HCT116 (cell line): Measurements from ENCODE around the gene FAM53B. TPM values are rescaled to one million over a fixed set of nuclear protein-coding genes. Genes with fewer than 3 reads are reported as not detected.

Experiments used
- ATAC-seq: fragments of 200-7000 bp; cut with Tn5 transposase; 2 replicates; pipeline ENCODE4 v1.9.1; 2020; ENCODE audit warnings: mild to moderate bottlenecking, moderate library complexity
- BruUV-seq: library from RNA; stranded (reverse); fragments of 400-500 nt; replicated peaks from 2 replicates; lab custom pipeline; 2021; lab: Mats Ljungman, UMichigan
- CTCF ChIA-PET: fragments of 300-600 bp; sonication (Branson Sonifier 250); formaldehyde crosslinking; loops from one replicate; lab custom pipeline; 2021; ENCODE audit warnings: antibody characterized with exemption; lab: Charles Lee
- POLR2A ChIA-PET: fragments of 300-600, 350-600 bp; sonication (Branson Sonifier 250); formaldehyde crosslinking; loops from one replicate; lab custom pipeline; 2021; ENCODE audit warnings: antibody characterized with exemption; lab: Charles Lee
- RAD21 ChIA-PET, 2 experiments: fragments of 300-600 bp; sonication (Branson Sonifier 250); formaldehyde crosslinking; loops; one replicate each; lab custom pipeline; 2023; ENCODE audit warnings: low total read pairs in 2 of 2; ENCODE audit not compliant: uncharacterized antibody in 2 of 2, unreplicated experiment in 2 of 2, low non-redundant PET in 1 of 2; lab: Charles Lee
- DNase-seq: peaks from one replicate; pipeline ENCODE4 v3.0.0-alpha.2; 2010; ENCODE audit warnings: low read depth, low spot score
- H2AFZ ChIP-seq: fragments of 200-600 bp; shearing (Covaris generic), sonication (generic); 2 replicates; pipeline ENCODE4 v1.6.1; 2017; ENCODE audit warnings: low read depth, mixed run types, mixed read lengths, antibody characterized with exemption, low read length; ENCODE audit not compliant: poor library complexity, severe bottlenecking
- H3K27ac ChIP-seq: 2 replicates; pipeline ENCODE4 v1.5.1; 2012; ENCODE audit warnings: low read depth, low read length
- H3K27me3 ChIP-seq: fragments of 200-600 bp; sonication (generic); 2 replicates; pipeline ENCODE4 v1.6.1; 2016; ENCODE audit warnings: mixed run types, low read length, mixed read lengths; ENCODE audit not compliant: insufficient read depth
- H3K36me3 ChIP-seq, 2 experiments: fragments of 200-500 bp in 1 of 2; fragments of 200-600 bp in 1 of 2; sonication (Bioruptor generic) in 1 of 2; sonication (generic) in 1 of 2; 2 replicates each; pipeline versions ENCODE4 v1.5.1 to v1.6.1; 2014 to 2016; ENCODE audit warnings: low read length in 2 of 2, inconsistent platforms in 1 of 2, mixed read lengths in 1 of 2, mixed run types in 1 of 2; ENCODE audit not compliant: insufficient read depth in 2 of 2, control insufficient read depth in 1 of 2
- H3K4me1 ChIP-seq, 2 experiments: fragments of 200-600 bp in 1 of 2; sonication (generic) in 1 of 2; 2 replicates each; pipeline versions ENCODE4 v1.5.1 to v1.6.1; 2012 to 2017; ENCODE audit warnings: low read length in 2 of 2, inconsistent platforms in 1 of 2, mild to moderate bottlenecking in 1 of 2, mixed read lengths in 1 of 2, mixed run types in 1 of 2, moderate library complexity in 1 of 2; ENCODE audit not compliant: insufficient read depth in 2 of 2, control insufficient read depth in 1 of 2
- H3K4me2 ChIP-seq: fragments of 200-600 bp; sonication (generic); 2 replicates; pipeline ENCODE4 v1.6.1; 2017; ENCODE audit warnings: mixed run types, low read length, mixed read lengths
- H3K4me3 ChIP-seq, 2 experiments: fragments of 200-600 bp in 1 of 2; sonication (generic) in 1 of 2; replicated peaks in 1 of 2; 2 replicates each; pipeline ENCODE4 v1.5.1; 2011 to 2016; ENCODE audit warnings: low read length in 2 of 2, control low read depth in 1 of 2, low read depth in 1 of 2, mild to moderate bottlenecking in 1 of 2, mixed read lengths in 1 of 2, mixed run types in 1 of 2
- H3K79me2 ChIP-seq: fragments of 200-600 bp; sonication (generic); 2 replicates; pipeline ENCODE4 v1.6.1; 2017; ENCODE audit warnings: mild to moderate bottlenecking, mixed run types, low read length, moderate library complexity, mixed read lengths; ENCODE audit not compliant: insufficient read depth
- H3K9ac ChIP-seq: fragments of 200-600 bp; sonication (generic); 2 replicates; pipeline ENCODE4 v1.6.1; 2016; ENCODE audit warnings: low read length, mixed read lengths
- H3K9me2 ChIP-seq: fragments of 200-600 bp; sonication (generic), shearing (Covaris generic); 2 replicates; pipeline ENCODE4 v1.6.1; 2017; ENCODE audit warnings: mixed run types, mild to moderate bottlenecking, moderate library complexity; ENCODE audit not compliant: insufficient read depth
- H3K9me3 ChIP-seq, 2 experiments: fragments of 200-500 bp in 1 of 2; fragments of 200-600 bp in 1 of 2; sonication (Bioruptor generic) in 1 of 2; sonication (generic) in 1 of 2; 2 replicates each; pipeline ENCODE4 v1.6.1; 2014 to 2017; ENCODE audit warnings: low read length in 2 of 2, mixed read lengths in 2 of 2, inconsistent platforms in 1 of 2, low read depth in 1 of 2, mild to moderate bottlenecking in 1 of 2, mixed run types in 1 of 2, moderate library complexity in 1 of 2; ENCODE audit not compliant: control insufficient read depth in 1 of 2, insufficient read depth in 1 of 2
- H4K20me1 ChIP-seq: fragments of 200-600 bp; sonication (generic), shearing (Covaris generic); 2 replicates; pipeline ENCODE4 v1.6.1; 2017; ENCODE audit warnings: mixed run types, mild to moderate bottlenecking, moderate library complexity; ENCODE audit not compliant: insufficient read depth
- CEBPB ChIP-seq: IDR thresholded peaks from 2 replicates; pipeline ENCODE4 v1.6.1; 2012; ENCODE audit warnings: low read depth
- EGR1 ChIP-seq: IDR thresholded peaks from 2 replicates; pipeline ENCODE4 v1.6.1; 2012; ENCODE audit warnings: low read depth
- ELF1 ChIP-seq: IDR thresholded peaks from 2 replicates; pipeline ENCODE4 v1.6.1; 2012; ENCODE audit warnings: low read depth, borderline replicate concordance
- EZH2 ChIP-seq: fragments of 200-600 bp; sonication (generic); IDR thresholded peaks from 2 replicates; pipeline ENCODE4 v1.6.1; 2017; ENCODE audit warnings: antibody characterized with exemption, mixed run types
- EZH2phosphoT487 ChIP-seq: fragments of 200-600 bp; IDR thresholded peaks from 2 replicates; pipeline ENCODE4 v1.6.1; 2018; ENCODE audit warnings: antibody characterized with exemption, borderline replicate concordance
- JUND ChIP-seq: IDR thresholded peaks from 2 replicates; pipeline ENCODE4 v1.6.1; 2012
- SIN3A ChIP-seq: IDR thresholded peaks from 2 replicates; pipeline ENCODE4 v1.6.1; 2012; ENCODE audit warnings: low read depth
- ZFX ChIP-seq: fragments of 450-650 bp; IDR thresholded peaks from 2 replicates; pipeline ENCODE4 v1.6.1; 2017
- intact Hi-C: fragments of 100-400 bp; cut with micrococcal nuclease; formaldehyde crosslinking; loops from 2 replicates; pipeline ENCODE4 v1.10.0; 2022
- total RNA-seq: library from RNA; stranded (reverse); gene quantifications from one replicate; pipeline ENCODE4 v1.2.1, GENCODE V29; 2021; ENCODE audit not compliant: unreplicated experiment
- TF ChIP-seq, protein P1 (sequence below): IDR thresholded peaks from 2 replicates; pipeline ENCODE4 v1.6.1; 2012
- TF ChIP-seq, protein P2 (sequence below): IDR thresholded peaks from 2 replicates; pipeline ENCODE4 v1.6.1; 2011; ENCODE audit warnings: mild to moderate bottlenecking, low read length, moderate library complexity; ENCODE audit not compliant: insufficient replicate concordance; ENCODE audit errors: extremely low read depth

Gene FAM53B
- total RNA-seq, 1 experiment from 2014 or later, result 19.6 TPM

DNA sequence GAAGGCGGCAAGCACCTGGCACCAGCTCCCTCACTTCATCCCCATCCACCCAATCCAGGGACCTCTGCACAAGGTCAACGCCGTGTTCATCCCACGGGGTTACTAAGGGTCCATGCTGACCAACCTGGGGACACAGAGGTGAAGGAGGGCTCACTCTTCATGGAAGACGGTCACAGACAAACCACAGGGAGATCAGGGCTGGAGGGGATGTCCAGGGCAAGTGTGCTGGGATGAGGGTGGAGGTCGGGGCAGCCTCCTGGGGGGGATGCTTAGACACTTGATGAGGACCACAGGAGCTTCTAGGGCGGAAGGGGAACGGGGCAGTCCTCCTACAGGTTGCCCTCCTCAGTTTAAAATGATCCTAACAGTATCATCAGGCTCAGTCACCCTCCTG, 46.7 kb downstream of the FAM53B start:
- no peak for ATAC-seq
- no peak for DNase-seq

More for the DNA sequence above, 46.7 kb downstream of the FAM53B start:
- peaks cover 0 to 3% of the 10 kb centered on the region in 2 experiments; a peak in 2 of 4 replicates for H3K36me3 ChIP-seq
- no peak overlapping the region for H3K4me2 ChIP-seq
- H3K79me2 ChIP-seq, result no peaks in the 10 kb centered on the region
- BruUV-seq, result no TSS peak
- H4K20me1 ChIP-seq, result no peaks in the 10 kb centered on the region
- H3K4me3 ChIP-seq, result no peak overlapping the region
- H3K4me1 ChIP-seq, result no peaks in the 10 kb centered on the region
- intact Hi-C loops, result no loop called here
- RAD21 ChIA-PET, result no interaction called here
- CTCF ChIA-PET, result no interaction called here
- H3K27ac ChIP-seq, result no peak overlapping the region
- no peaks in the 10 kb centered on the region for H3K9me2 ChIP-seq
- H3K27me3 ChIP-seq, result no peaks in the 10 kb centered on the region
- H3K9me3 ChIP-seq, result no peaks in the 10 kb centered on the region
- POLR2A ChIA-PET, result no interaction called here
- TF ChIP-seq, protein P1, sequence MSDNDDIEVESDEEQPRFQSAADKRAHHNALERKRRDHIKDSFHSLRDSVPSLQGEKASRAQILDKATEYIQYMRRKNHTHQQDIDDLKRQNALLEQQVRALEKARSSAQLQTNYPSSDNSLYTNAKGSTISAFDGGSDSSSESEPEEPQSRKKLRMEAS, result no peak
- TF ChIP-seq ELF1, result no peak
- TF ChIP-seq EZH2phosphoT487, result no peak
- TF ChIP-seq, protein P2, sequence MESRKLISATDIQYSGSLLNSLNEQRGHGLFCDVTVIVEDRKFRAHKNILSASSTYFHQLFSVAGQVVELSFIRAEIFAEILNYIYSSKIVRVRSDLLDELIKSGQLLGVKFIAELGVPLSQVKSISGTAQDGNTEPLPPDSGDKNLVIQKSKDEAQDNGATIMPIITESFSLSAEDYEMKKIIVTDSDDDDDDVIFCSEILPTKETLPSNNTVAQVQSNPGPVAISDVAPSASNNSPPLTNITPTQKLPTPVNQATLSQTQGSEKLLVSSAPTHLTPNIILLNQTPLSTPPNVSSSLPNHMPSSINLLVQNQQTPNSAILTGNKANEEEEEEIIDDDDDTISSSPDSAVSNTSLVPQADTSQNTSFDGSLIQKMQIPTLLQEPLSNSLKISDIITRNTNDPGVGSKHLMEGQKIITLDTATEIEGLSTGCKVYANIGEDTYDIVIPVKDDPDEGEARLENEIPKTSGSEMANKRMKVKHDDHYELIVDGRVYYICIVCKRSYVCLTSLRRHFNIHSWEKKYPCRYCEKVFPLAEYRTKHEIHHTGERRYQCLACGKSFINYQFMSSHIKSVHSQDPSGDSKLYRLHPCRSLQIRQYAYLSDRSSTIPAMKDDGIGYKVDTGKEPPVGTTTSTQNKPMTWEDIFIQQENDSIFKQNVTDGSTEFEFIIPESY, result no peak
- no peak for TF ChIP-seq EZH2
- no peak for TF ChIP-seq EGR1
- TF ChIP-seq JUND, result no peak
- TF ChIP-seq CEBPB, result no peak
- TF ChIP-seq SIN3A, result no peak
- no peak for TF ChIP-seq ZFX
- TF ChIP-seq, all 23 proteins: peak for 0
- Histone ChIP-seq H3K9ac (no peak overlapping the region), H2AFZ (no peak overlapping the region)
